Adrenal gland (tissue), 5 donors: Measurements from ENCODE around the gene IKZF4.

Source experiments
- CTCF ChIP-seq, 6 experiments: fragments of 450-650 bp in 4 of 6; fragments of 200-600 bp in 2 of 6; sonication (generic) in 1 of 6; IDR thresholded peaks; 1 replicate in 5 of 6; 2 replicates in 1 of 6; pipeline versions ENCODE4 v1.5.1 to v1.8.0; 2016 to 2021; ENCODE audit warnings: antibody characterized with exemption in 6 of 6, mild to moderate bottlenecking in 2 of 6, moderate library complexity in 1 of 6
- POLR2A ChIP-seq, 2 donors: fragments of 450-650 bp; IDR thresholded peaks; one replicate each; pipeline ENCODE4 v1.6.1; 2017; ENCODE audit warnings: antibody characterized with exemption in 2 of 2, mild to moderate bottlenecking in 2 of 2, moderate library complexity in 1 of 2
- donor health status: DM: no; HTN: no; CAD: no.

- no peak for TF ChIP-seq CTCF (IDR thresholded peaks at IDR 0.05)
- TF ChIP-seq POLR2A (IDR thresholded peaks at IDR 0.05) = no peak
Observed at GRCh38 chr12:56086608-56087007, 65.8 kb downstream of the IKZF4 start.
